GM12892 (cell line): Measurements from ENCODE around the gene NUDT3.

ENCODE experiments used
- POLR2A ChIP-seq: IDR thresholded peaks from 2 replicates; pipeline ENCODE4 v1.6.1; 2011; ENCODE audit warnings: low read depth, low read length, control low read depth
- POLR2AphosphoS5 ChIP-seq: IDR thresholded peaks from 2 replicates; pipeline ENCODE4 v1.6.1; 2011; ENCODE audit warnings: low read depth, low read length, control low read depth
- TAF1 ChIP-seq: IDR thresholded peaks from 2 replicates; pipeline ENCODE4 v1.6.1; 2011; ENCODE audit warnings: low read depth, mild to moderate bottlenecking, control low read depth, low read length, borderline replicate concordance

- no peak for TF ChIP-seq POLR2AphosphoS5
- TF ChIP-seq POLR2A, result no peak
- no peak for TF ChIP-seq TAF1
Measured at GRCh38 chr6:34292954-34293353, 99.5 kb downstream of the NUDT3 start.
